Hematopoietic multipotent progenitor cell (in vitro differentiated cells): ENCODE results near the gene FAM237B. TPM values are rescaled to one million over a fixed set of nuclear protein-coding genes. Genes with fewer than 3 reads are reported as not detected.
"Not testable (repeated sequence)": the region's sequence is repeated elsewhere in the genome, so short reads cannot be mapped to it uniquely, and the experiment has no call there.

Experiments
- DNase-seq, 3 donors: peaks; one replicate each; pipeline ENCODE4 v3.0.0-alpha.2; 2011 to 2015; ENCODE audit warnings: low read depth in 2 of 3, low spot score in 2 of 3
- total RNA-seq: library from RNA; depleted of rRNA; stranded (reverse); fragments of >200 nt; gene quantifications from one replicate; pipeline ENCODE4 v1.2.3, GENCODE V29; 2012

Gene FAM237B
- total RNA-seq, result not detected

GRCh38 chr7:90320801-90321494 is at the start of gene FAM237B:
FAM237B (minus strand) TSS chr7:90321304; CDS start chr7:90319748, 1,556 bp downstream.
- DNase-seq, result peak in 2 of 3 donors; percentile 21 to 39

GRCh38 chr7:90351987-90352386 is 30.9 kb upstream of the FAM237B start:
- no peak for DNase-seq

GRCh38 chr7:90350032-90350431 is 28.9 kb upstream of the FAM237B start:
- not testable (repeated sequence) for DNase-seq

- DNase-seq, result no peak
Observed at GRCh38 chr7:90349305-90349704, 28.2 kb upstream of the FAM237B start.

- no peak for DNase-seq
Observed at GRCh38 chr7:90347759-90348158, 26.7 kb upstream of the FAM237B start.

- DNase-seq, result peak; percentile 95 to 97 (median 97)
Observed at GRCh38 chr7:90346336-90347125, 25.4 kb upstream of the FAM237B start, which contains the start of gene GTPBP10. GTPBP10 (plus strand) TSS chr7:90346716; CDS start chr7:90346742, 26 bp downstream.

- peak in 2 of 3 donors; percentile 6 to 14 for DNase-seq
Observed at GRCh38 chr7:90345595-90346335, 24.7 kb upstream of the FAM237B start.

- DNase-seq, result no peak
Observed at GRCh38 chr7:90345016-90345415, 23.9 kb upstream of the FAM237B start.

- DNase-seq, result no peak
Observed at GRCh38 chr7:90337106-90337505, 16.0 kb upstream of the FAM237B start.

GRCh38 chr7:90334926-90335325 is 13.8 kb upstream of the FAM237B start:
- not testable (repeated sequence) for DNase-seq

- DNase-seq, result no peak
Observed at GRCh38 chr7:90334193-90334843, 13.2 kb upstream of the FAM237B start.

GRCh38 chr7:90326500-90326899 is 5.4 kb upstream of the FAM237B start:
- DNase-seq, result no peak

GRCh38 chr7:90322837-90323236 is 1.7 kb upstream of the FAM237B start:
- no peak for DNase-seq

- peak in 1 of 3 donors; percentile 29 for DNase-seq
Observed at GRCh38 chr7:90320418-90320800, 695 bp downstream of the FAM237B start.

- no peak for DNase-seq
Observed at GRCh38 chr7:90320014-90320413, 1.1 kb downstream of the FAM237B start.

GRCh38 chr7:90313907-90314306 is 7.2 kb downstream of the FAM237B start:
- no peak for DNase-seq

GRCh38 chr7:90312745-90313144 is 8.4 kb downstream of the FAM237B start:
- peak in 2 of 3 donors; percentile 15 to 53 for DNase-seq

GRCh38 chr7:90311175-90311574 is 9.9 kb downstream of the FAM237B start:
- DNase-seq, result no peak

- DNase-seq, result no peak
Observed at GRCh38 chr7:90309872-90310271, 11.2 kb downstream of the FAM237B start.

GRCh38 chr7:90303241-90303640 is 17.9 kb downstream of the FAM237B start:
- no peak for DNase-seq
